H9 (cell line): ENCODE measurements around the gene NECTIN1. TPM values are rescaled to one million over a fixed set of nuclear protein-coding genes. Genes with fewer than 3 reads are reported as not detected.

Experiments
- DNase-seq: peaks from one replicate; pipeline ENCODE4 v3.0.0-alpha.2; 2017
- H2AFZ ChIP-seq: one replicate; pipeline ENCODE4 v1.6.1; 2013; ENCODE audit warnings: mild to moderate bottlenecking, low read length, control low read depth, moderate library complexity
- H2AK5ac ChIP-seq: 2 replicates; pipeline ENCODE4 v1.6.1; 2013; ENCODE audit warnings: low read length, control low read depth, mixed read lengths; ENCODE audit not compliant: insufficient read length
- H2BK120ac ChIP-seq: one replicate; pipeline ENCODE4 v1.6.1; 2013; ENCODE audit warnings: low read depth, mild to moderate bottlenecking, low read length, control low read depth, inconsistent platforms; ENCODE audit not compliant: poor library complexity, severe bottlenecking
- H2BK12ac ChIP-seq: 2 replicates; pipeline ENCODE4 v1.6.1; 2013; ENCODE audit warnings: low read length, control low read depth, mixed read lengths, low read depth; ENCODE audit not compliant: insufficient read length
- H2BK15ac ChIP-seq: 2 replicates; pipeline ENCODE4 v1.6.1; 2013; ENCODE audit warnings: low read depth, low read length, control low read depth
- H2BK20ac ChIP-seq: one replicate; pipeline ENCODE4 v1.6.1; 2013; ENCODE audit warnings: low read depth, mild to moderate bottlenecking, low read length, control low read depth, inconsistent platforms; ENCODE audit not compliant: poor library complexity, severe bottlenecking
- H2BK5ac ChIP-seq: 2 replicates; pipeline ENCODE4 v1.6.1; 2013; ENCODE audit warnings: low read length, control low read depth, mixed read lengths; ENCODE audit not compliant: insufficient read length
- H3K14ac ChIP-seq: 2 replicates; pipeline ENCODE4 v1.6.1; 2013; ENCODE audit warnings: low read length, control low read depth; ENCODE audit not compliant: insufficient read depth
- H3K18ac ChIP-seq: 2 replicates; pipeline ENCODE4 v1.6.1; 2013; ENCODE audit warnings: low read depth, mild to moderate bottlenecking, mixed read lengths, low read length, control low read depth; ENCODE audit not compliant: insufficient read length
- H3K23ac ChIP-seq: 2 replicates; pipeline ENCODE4 v1.6.1; 2013; ENCODE audit warnings: low read length, control low read depth, mixed read lengths, low read depth; ENCODE audit not compliant: insufficient read length
- H3K23me2 ChIP-seq: 2 replicates; pipeline ENCODE4 v1.6.1; 2013; ENCODE audit warnings: low read depth, mild to moderate bottlenecking, mixed read lengths, low read length, control low read depth; ENCODE audit not compliant: insufficient read length, poor library complexity, severe bottlenecking
- H3K27ac ChIP-seq: 2 replicates; pipeline ENCODE4 v1.5.1; 2013; ENCODE audit warnings: low read length, control low read depth, mixed read lengths, low read depth; ENCODE audit not compliant: insufficient read length
- H3K27me3 ChIP-seq: 2 replicates; pipeline ENCODE4 v1.6.1; 2013; ENCODE audit warnings: low read length, control low read depth, inconsistent platforms; ENCODE audit not compliant: insufficient read depth
- H3K4ac ChIP-seq: 2 replicates; pipeline ENCODE4 v1.6.1; 2013; ENCODE audit warnings: low read depth, mild to moderate bottlenecking, control low read depth, inconsistent platforms, low read length, moderate library complexity
- H3K4me1 ChIP-seq: 2 replicates; pipeline ENCODE4 v1.6.1; 2013; ENCODE audit warnings: low read length, control low read depth, inconsistent platforms; ENCODE audit not compliant: insufficient read depth
- H3K4me2 ChIP-seq: 2 replicates; pipeline ENCODE4 v1.6.1; 2013; ENCODE audit warnings: low read length, control low read depth, mixed read lengths; ENCODE audit not compliant: insufficient read length, insufficient read depth
- H3K56ac ChIP-seq: 2 replicates; pipeline ENCODE4 v1.6.1; 2013; ENCODE audit warnings: low read depth, mild to moderate bottlenecking, mixed read lengths, low read length, control low read depth; ENCODE audit not compliant: insufficient read length
- H3K79me1 ChIP-seq: 2 replicates; pipeline ENCODE4 v1.6.1; 2013; ENCODE audit warnings: low read depth, mild to moderate bottlenecking, moderate library complexity, low read length, control low read depth, inconsistent platforms; ENCODE audit not compliant: insufficient read depth, poor library complexity, severe bottlenecking
- H3K79me2 ChIP-seq: 2 replicates; pipeline ENCODE4 v1.6.1; 2013; ENCODE audit warnings: low read length, control low read depth, inconsistent platforms; ENCODE audit not compliant: insufficient read depth
- H3K9ac ChIP-seq: 2 replicates; pipeline ENCODE4 v1.6.1; 2013; ENCODE audit warnings: low read length, control low read depth, mixed read lengths; ENCODE audit not compliant: insufficient read length; ENCODE audit errors: extremely low read depth
- H3K9me3 ChIP-seq: one replicate; pipeline ENCODE4 v1.6.1; 2013; ENCODE audit warnings: low read depth, low read length, inconsistent platforms; ENCODE audit not compliant: control insufficient read depth
- H3T11ph ChIP-seq: one replicate; pipeline ENCODE4 v1.6.1; 2013; ENCODE audit warnings: mild to moderate bottlenecking, low read length, control low read depth, inconsistent platforms
- H4K20me1 ChIP-seq: one replicate; pipeline ENCODE4 v1.6.1; 2013; ENCODE audit not compliant: control insufficient read depth, insufficient read length, insufficient read depth
- H4K5ac ChIP-seq: 2 replicates; pipeline ENCODE4 v1.6.1; 2013; ENCODE audit warnings: low read depth, mild to moderate bottlenecking, mixed read lengths, low read length, control low read depth; ENCODE audit not compliant: insufficient read length
- H4K8ac ChIP-seq: replicated peaks from 2 replicates; pipeline ENCODE4 v1.6.1; 2013; ENCODE audit warnings: low read length, control low read depth, mixed read lengths, low read depth; ENCODE audit not compliant: insufficient read length
- H4K91ac ChIP-seq: 2 replicates; pipeline ENCODE4 v1.6.1; 2013; ENCODE audit warnings: low read depth, mild to moderate bottlenecking, moderate library complexity, mixed read lengths, low read length, control low read depth; ENCODE audit not compliant: insufficient read length
- H3K27ac Mint-ChIP-seq, 3 experiments: 2 replicates in 2 of 3; 3 replicates in 1 of 3; pipeline ENCODE4 v1.8.0; 2020 to 2021; ENCODE audit warnings: mixed read lengths in 3 of 3, mild to moderate bottlenecking in 1 of 3, moderate library complexity in 1 of 3
- H3K27me3 Mint-ChIP-seq: 2 replicates; pipeline ENCODE4 v1.8.0; 2021; ENCODE audit warnings: low read depth, mild to moderate bottlenecking, moderate library complexity, mixed read lengths
- H3K36me3 Mint-ChIP-seq, 3 experiments: 2 replicates in 2 of 3; 3 replicates in 1 of 3; pipeline ENCODE4 v1.8.0; 2020 to 2021; ENCODE audit warnings: low read depth in 3 of 3, mixed read lengths in 3 of 3; ENCODE audit not compliant: insufficient read depth in 1 of 3
- H3K4me1 Mint-ChIP-seq, 2 experiments: 2 replicates each; pipeline ENCODE4 v1.8.0; 2020; ENCODE audit warnings: mixed read lengths in 2 of 2
- H3K4me3 Mint-ChIP-seq, 2 experiments: 2 replicates in 1 of 2; 3 replicates in 1 of 2; pipeline ENCODE4 v1.8.0; 2020 to 2021; ENCODE audit warnings: mild to moderate bottlenecking in 2 of 2, mixed read lengths in 2 of 2, moderate library complexity in 1 of 2
- H3K9me3 Mint-ChIP-seq, 2 experiments: 2 replicates in 1 of 2; 3 replicates in 1 of 2; pipeline ENCODE4 v1.8.0; 2020; ENCODE audit warnings: mild to moderate bottlenecking in 2 of 2, mixed read lengths in 2 of 2, moderate library complexity in 1 of 2
- CTCF ChIP-seq: fragments of 200-600 bp; sonication (generic); conservative IDR thresholded peaks from 3 replicates; pipeline ENCODE4 v1.8.0; 2021; ENCODE audit warnings: antibody characterized with exemption, mild to moderate bottlenecking
- WGBS: extraction: QIAGEN DNeasy Blood & Tissue Kit; methylation state at CpG from one replicate; pipeline ENCODE4 v1.1.7; 2013; ENCODE audit warnings: missing lambda C conversion rate, low lambda C conversion rate, mixed read lengths; ENCODE audit not compliant: insufficient read length; ENCODE audit errors: extremely low coverage; 5-methylcytosine and 5-hydroxymethylcytosine counted together
- total RNA-seq: library from RNA; stranded (reverse); gene quantifications from 2 replicates; pipeline ENCODE4 v1.2.1, GENCODE V29; 2021

The NECTIN1 gene
- total RNA-seq, 1 experiment from 2014 or later: 113 TPM

DNA sequence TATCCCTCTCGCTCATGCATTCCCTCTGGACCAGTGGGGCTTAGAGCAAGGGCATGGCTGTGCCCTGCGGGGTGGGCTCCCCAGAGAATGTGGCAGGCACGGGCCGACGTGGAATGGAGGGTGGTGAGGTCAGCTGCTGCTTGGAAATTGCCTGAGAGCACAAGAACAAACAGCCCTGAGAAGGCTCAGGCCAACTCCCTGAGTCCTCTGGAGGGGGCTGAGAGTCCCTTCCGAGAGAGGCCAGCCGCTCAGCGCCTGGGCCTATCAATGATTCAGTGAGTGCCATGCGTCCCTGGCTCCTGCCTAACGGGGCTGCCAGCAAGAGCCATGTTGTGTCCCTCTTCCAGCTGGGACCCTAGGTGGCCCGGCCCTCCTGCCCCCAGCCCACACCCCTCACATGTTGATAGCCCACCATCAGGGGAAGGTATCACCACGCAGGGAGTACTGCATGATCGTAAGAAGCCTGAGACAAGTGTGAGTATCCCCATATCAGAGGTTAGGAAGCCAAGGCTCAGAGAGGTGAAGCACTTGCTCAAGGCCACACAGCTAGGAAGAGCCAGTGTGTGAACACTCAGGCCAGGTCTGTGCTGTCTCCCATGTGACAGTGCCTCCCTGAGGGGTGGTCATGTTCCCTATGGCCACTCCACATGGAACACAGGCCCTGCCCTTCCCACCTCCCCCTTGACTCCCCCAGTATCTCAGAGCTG lies 55.8 kb downstream of the NECTIN1 start:
- no peak overlapping the region for H4K8ac ChIP-seq
- no peak overlapping the region for H3T11ph ChIP-seq
- no peaks in the 10 kb centered on the region; the same call in 1 of the 2 replicates for H3K27me3 Mint-ChIP-seq
- peaks cover 5 to 6% of the 10 kb centered on the region in 2 experiments; a peak in 4 of 5 replicates for H3K9me3 Mint-ChIP-seq
- no CpG with 5 or more reads among the region's 13 CpGs for WGBS
- H3K27me3 ChIP-seq: no peaks in the 10 kb centered on the region
- no peak overlapping the region for H3K56ac ChIP-seq
- DNase-seq: no peak
- no peak overlapping the region for H3K14ac ChIP-seq
- no peaks in the 10 kb centered on the region for H4K20me1 ChIP-seq
- no peaks in the 10 kb centered on the region for H3K79me2 ChIP-seq
- no peak overlapping the region for H3K4me3 Mint-ChIP-seq
- no peak overlapping the region for H4K91ac ChIP-seq
- H3K79me1 ChIP-seq: no peaks in the 10 kb centered on the region
- H3K23me2 ChIP-seq: no peaks in the 10 kb centered on the region
- no peak overlapping the region for H2BK12ac ChIP-seq
- H2BK120ac ChIP-seq: no peak overlapping the region
- TF ChIP-seq CTCF: no peak
- H2AK5ac ChIP-seq: no peak overlapping the region
- peaks cover 42 to 86% (median 72%) of the 10 kb centered on the region in 3 experiments for H3K36me3 Mint-ChIP-seq
- H3K9ac ChIP-seq: no peak overlapping the region
- H3K9me3 ChIP-seq: peaks cover 6% of the 10 kb centered on the region
- no peak overlapping the region for H3K27ac Mint-ChIP-seq
- no peak overlapping the region for H4K5ac ChIP-seq
- no peaks in the 10 kb centered on the region for H3K4me1 ChIP-seq
- no peak overlapping the region for H3K23ac ChIP-seq
- H3K27ac ChIP-seq: no peak overlapping the region
- H2BK15ac ChIP-seq: no peak overlapping the region
- H2BK5ac ChIP-seq: no peak overlapping the region
- H2AFZ ChIP-seq: no peak overlapping the region
- no peak overlapping the region for H3K4me2 ChIP-seq
- H3K4me1 Mint-ChIP-seq: peaks cover 5 to 21% of the 10 kb centered on the region in 2 experiments; a peak in 3 of 4 replicates
- H3K18ac ChIP-seq: no peak overlapping the region
- no peak overlapping the region for H3K4ac ChIP-seq
- no peak overlapping the region for H2BK20ac ChIP-seq
